GM21723 (cell line): ENCODE results near the gene MICAL2.
A peak's percentile ranks its signal among the peaks of the same experiment; 100 is the strongest.

Experiments
- ATAC-seq: cut with Tn5 transposase; IDR thresholded peaks from one replicate; pipeline ENCODE4 v1.9.1; 2021; ENCODE audit warnings: mild to moderate bottlenecking, moderate library complexity; ENCODE audit not compliant: unreplicated experiment

Gene MICAL2

GRCh38 chr11:12219757-12220156, 109.4 kb downstream of the MICAL2 start:
- ATAC-seq, result no peak

GRCh38 chr11:12220305-12220704, 109.9 kb downstream of the MICAL2 start:
- ATAC-seq, result no peak

- ATAC-seq, result no peak
Measured at GRCh38 chr11:12221051-12221535, 110.7 kb downstream of the MICAL2 start.

DNA sequence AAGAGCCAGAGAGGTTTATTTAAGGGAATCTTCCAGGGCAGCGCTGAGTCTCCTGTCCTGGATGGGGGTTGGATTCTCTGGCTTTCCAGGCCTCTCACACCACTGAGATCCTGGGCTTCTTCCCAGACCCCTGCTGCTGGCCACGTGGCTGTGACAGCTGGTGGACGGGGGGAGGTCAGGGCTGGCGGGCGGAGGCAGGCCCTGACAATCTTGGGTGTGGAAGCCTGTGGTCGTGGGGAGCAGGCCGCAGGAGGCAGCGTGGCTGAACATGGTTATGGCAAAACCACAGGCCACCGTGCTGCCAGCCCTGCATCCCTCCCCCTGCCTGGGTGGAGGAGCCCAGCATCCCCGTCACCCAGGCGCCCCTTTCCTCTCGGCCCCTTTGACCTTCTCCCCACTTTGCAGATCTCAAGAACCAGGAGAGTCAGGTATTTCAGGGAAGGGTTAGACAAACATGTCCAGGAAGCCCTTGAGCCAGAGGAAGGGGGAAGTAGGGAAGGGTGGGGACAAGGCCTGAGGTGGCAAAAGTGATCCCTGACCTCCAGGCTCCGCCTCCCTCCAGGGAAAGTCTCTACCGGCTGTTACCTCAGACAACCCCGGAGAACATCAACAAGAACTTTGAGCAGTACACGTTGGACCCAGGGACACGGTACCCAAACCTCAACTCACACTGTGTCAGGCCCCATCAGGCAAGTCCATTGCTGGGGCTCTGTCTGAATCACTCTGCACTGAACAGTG, 111.8 kb downstream of the MICAL2 start:
- ATAC-seq, result no peak

DNA sequence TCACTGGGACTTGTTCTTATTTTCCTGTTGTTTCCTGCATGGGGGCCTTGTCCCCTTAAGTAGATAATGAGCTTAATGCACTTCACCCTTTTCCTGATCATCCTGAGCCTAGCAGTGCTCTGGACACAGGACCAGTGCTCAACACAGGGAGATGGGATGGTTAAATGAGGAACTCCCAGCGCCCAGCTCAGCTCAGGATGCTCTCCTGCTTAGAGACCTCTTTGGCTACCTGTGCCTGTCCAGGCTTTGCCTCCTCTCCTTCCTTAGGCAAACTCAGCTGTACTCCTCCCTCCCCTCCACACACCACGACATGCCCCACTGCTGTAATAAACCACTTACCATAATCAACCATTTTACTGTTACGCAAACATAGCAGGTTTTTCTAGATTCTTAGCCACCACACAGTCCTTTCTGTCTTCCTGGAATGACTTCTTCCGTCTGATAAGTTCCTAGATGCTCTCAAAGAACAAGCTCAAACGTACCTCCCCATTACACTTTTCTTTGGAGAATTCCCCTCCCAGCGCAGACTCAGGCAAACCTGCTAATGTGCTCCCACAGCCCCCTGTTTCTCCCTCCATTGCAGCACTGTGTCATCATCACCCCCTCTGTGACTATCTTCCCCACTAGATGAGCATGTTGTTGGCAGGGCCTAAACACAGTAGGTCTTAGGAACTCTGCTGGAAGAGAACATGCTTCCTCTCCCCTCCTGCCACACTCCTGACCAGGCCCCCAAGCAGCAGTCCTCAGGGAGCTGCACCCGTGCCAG, 113.6 kb downstream of the MICAL2 start:
- peak; percentile 20 for ATAC-seq

DNA sequence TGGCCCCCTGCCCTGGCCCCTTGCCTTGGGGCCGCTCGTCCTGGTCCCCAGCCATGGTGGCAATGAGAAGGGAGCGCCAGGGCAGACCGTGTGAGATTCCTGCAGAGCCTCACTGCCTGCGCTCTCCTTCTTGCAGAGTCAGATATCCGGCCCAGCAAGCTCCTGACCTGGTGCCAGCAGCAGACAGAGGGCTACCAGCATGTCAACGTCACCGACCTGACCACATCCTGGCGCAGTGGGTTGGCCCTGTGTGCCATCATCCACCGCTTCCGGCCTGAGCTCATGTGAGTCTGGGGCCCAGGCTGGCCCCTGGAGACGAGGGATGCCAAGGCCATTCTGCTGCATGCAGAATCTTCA, 114.1 kb downstream of the MICAL2 start:
- ATAC-seq, result peak; percentile 96

GRCh38 chr11:12225046-12225739, 114.8 kb downstream of the MICAL2 start:
- no peak for ATAC-seq

DNA sequence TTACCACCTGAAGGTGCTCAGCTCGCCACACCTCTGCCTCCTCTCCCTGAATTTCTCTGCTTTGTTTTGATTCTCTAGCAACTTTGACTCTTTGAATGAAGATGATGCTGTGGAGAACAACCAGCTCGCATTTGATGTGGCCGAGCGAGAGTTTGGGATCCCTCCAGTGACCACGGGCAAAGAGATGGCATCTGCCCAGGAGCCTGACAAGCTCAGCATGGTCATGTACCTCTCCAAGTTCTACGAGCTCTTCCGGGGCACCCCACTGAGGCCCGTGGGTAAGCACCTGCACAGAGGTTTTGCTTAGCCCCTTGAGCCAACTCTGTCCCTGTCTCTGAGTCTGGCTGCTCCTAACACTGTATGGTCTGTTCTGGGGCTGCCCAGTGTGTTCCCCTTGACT, 115.7 kb downstream of the MICAL2 start:
- ATAC-seq, result no peak

DNA sequence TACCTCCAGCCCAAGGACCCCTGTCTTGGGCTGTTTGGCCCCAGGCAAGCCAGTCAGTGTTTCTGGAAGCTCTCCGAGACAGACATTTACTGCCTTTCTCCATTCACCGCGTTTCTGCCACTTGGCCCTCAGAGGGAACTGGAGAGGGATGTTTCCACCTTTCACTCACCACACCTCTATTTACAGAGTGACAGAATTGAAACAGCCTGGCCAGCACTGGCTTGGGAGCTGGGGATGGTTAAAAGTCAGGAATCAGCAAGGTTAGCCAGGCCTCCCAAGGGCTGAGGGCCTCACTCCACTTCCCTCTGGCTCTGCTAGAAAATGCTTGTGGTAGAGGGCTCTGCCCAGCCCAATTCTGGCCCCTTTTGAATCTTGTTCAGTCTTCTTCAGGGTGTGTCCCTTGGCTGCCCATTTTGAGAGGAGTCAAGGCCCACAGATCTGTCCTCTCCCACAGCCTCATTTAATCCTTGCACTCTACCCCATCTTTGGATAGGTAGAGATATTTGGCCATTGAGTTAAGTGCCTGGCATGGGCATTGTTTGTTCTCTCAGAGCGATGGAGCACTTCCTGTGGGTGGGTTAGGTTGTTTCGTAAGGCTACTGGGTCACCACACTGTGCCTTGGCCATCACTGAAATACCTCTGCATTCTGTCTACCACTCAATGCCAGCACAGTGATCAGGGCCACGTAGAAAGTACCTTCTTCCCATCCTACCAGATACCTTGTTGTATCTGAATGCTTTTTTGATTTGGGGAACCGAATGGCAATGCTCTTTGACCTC, 119.2 kb downstream of the MICAL2 start:
- ATAC-seq, result no peak

DNA sequence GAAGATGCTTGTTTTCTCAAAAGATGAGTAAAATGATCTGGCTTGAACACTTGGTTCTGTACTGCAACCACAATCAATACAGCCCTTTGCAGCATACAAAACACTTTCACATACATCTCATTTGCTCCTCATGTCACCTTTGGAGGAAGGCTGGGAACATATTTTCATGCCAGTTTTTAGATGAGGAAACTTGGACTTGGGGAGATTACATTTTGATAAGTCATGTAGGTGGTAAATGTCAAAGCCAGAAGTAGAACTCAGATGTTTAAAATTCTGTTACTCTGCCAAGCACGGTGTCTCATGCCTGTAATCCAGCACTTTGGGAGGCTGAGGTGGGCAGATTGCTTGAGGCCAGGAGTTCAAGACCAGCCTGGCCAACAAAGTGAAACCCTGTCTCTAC, 121.8 kb downstream of the MICAL2 start:
- no peak for ATAC-seq

DNA sequence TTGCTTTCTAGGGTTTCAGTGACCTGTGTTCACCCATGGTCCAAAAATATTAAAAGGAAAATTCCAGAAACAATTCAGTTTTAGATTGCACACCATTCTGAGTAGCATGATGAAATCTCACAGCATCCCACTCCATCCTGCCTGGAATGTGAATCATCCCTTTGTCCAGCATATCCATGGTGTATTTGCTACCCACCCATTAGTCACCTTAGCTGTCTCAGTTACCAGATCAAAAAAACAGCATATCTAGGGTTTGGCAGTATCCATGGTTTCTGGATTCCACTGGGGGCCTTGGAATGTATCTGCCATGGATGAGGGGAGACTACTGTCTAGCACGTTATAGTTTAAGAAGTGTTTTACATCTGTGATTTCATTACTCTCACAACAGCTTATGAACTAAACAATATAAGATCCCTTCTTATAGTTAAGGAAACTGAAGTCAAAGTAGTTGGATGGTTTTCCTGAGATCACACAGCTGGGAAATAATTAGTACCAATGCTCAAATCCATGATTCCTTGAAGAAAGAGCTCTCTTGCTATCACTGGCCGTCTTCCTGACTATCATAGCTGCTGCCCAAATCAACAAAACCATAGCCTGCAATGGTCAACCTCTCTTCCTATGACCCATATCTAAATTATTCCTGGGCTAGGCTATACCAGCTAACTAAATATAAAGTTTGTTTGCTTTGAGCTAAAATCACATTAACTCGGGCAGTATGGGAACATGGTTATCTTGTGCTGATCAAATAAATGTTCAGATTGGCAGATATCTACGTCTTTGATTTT, 122.6 kb downstream of the MICAL2 start:
- ATAC-seq, result no peak

- no peak for ATAC-seq
Measured at GRCh38 chr11:12233602-12233925, 123.2 kb downstream of the MICAL2 start.

DNA sequence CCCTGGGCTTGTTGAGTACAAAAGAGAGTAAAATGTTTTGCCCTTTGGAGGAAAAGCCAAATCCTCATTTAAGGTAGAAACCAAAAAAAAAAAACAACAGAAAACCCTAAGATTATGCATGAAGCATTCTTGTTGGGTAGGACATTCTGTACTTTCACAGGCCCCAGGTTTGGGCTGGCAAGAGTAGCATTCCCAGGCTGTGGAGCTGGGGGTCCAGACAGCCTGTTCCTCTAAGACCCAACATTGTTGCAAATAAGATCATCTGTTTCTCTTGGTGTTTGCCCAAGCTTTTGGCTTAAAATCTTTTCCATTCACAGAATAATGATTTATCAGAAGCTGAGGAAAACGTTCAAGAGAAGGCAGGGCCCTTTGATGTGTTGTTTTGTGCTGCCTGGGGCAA, 123.8 kb downstream of the MICAL2 start:
- no peak for ATAC-seq

DNA sequence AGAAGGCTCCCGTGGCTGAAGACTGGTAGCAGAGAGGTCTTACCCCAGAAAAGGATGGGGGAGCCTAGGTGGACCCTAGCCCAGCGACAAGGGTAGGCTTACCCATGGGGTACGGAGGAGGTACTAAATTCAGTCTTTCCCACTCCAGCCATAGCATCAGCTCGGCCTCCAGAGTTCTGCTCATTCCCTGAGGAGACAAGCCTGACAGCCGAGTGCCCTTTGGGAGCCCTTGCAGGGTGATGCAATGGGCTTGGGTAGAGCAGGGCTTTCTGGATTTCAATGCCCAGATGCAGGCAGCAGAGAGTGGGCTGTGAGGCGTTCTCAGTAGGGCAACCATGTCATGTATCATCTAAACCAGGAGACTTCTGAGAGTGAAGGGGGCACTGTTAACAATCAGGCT, 124.7 kb downstream of the MICAL2 start:
- ATAC-seq, result no peak

GRCh38 chr11:12235553-12235946, 125.2 kb downstream of the MICAL2 start:
- ATAC-seq, result no peak

GRCh38 chr11:12235947-12236743, 125.8 kb downstream of the MICAL2 start:
- ATAC-seq, result peak; percentile 81

DNA sequence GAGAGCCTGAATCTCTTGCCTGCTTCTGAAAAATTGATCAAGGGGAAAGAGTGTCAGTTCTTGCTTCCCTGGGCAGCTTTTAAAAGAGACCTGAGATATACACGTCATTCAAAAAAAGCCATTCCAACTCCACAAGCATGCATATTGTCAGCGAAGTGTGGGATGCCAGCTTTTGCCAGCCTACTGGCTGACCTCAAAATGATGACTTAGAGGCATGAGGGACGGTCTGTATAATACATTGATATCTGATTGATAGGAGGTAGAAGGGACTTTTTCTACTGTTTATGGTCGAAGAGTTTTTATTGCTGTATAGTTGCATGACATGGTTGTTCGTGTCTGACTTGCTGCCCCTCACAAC, 126.3 kb downstream of the MICAL2 start:
- ATAC-seq, result no peak

- no peak for ATAC-seq
Measured at GRCh38 chr11:12237381-12237784, 127.0 kb downstream of the MICAL2 start.

- ATAC-seq, result no peak
Measured at GRCh38 chr11:12238420-12238819, 128.0 kb downstream of the MICAL2 start.

DNA sequence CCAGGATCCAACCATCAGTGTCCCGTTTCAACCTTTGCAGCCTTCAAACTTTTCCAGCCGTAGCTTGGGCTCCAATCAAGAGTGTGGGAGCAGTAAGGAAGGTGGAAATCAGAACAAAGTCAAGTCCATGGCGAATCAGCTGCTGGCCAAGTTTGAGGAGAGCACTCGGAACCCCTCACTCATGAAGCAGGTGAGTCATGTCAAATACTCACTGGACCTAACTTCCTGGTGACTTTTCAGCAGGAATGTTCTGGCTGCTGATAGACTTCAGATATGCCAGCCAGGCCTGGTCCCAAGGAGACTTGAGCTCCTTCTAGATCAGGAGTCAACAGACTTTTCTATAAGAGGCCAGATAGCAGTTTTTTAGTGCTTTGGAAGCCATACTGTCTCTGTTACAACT, 129.0 kb downstream of the MICAL2 start:
- ATAC-seq, result no peak
